Neural cell (in vitro differentiated cells): ENCODE data around the gene FSTL3. TPM values are rescaled to one million over a fixed set of nuclear protein-coding genes. Genes with fewer than 3 reads are reported as not detected.
"Not testable (repeated sequence)": the region's sequence is repeated elsewhere in the genome, so short reads cannot be mapped to it uniquely, and the experiment has no call there.

Experiments used
- H2AFZ ChIP-seq: fragments of 200-600, 300-800 bp; sonication (generic), shearing (Covaris generic); 2 replicates; pipeline ENCODE4 v1.6.0; 2014; ENCODE audit warnings: low read depth, mild to moderate bottlenecking, antibody characterized with exemption, low read length, moderate library complexity
- H3F3A ChIP-seq: fragments of 200-600 bp; shearing (Covaris generic); 2 replicates; pipeline ENCODE4 v1.6.1; 2016; ENCODE audit warnings: mild to moderate bottlenecking, moderate library complexity, mixed read lengths, antibody characterized with exemption, low read length; ENCODE audit not compliant: insufficient read depth, poor library complexity, severe bottlenecking
- H3K27ac ChIP-seq: fragments of 200-600, 300-800 bp; sonication (generic), shearing (Covaris generic); 2 replicates; pipeline ENCODE4 v1.5.1; 2014; ENCODE audit warnings: mild to moderate bottlenecking, low read length, moderate library complexity
- H3K27me3 ChIP-seq: fragments of 300-800, 200-600 bp; sonication (generic), shearing (Covaris generic); 2 replicates; pipeline ENCODE4 v1.6.0; 2014; ENCODE audit warnings: mild to moderate bottlenecking, low read depth, low read length, moderate library complexity; ENCODE audit not compliant: insufficient read depth
- H3K36me3 ChIP-seq: fragments of 300-800, 200-600 bp; sonication (generic), shearing (Covaris generic); 2 replicates; pipeline ENCODE4 v1.5.1; 2014; ENCODE audit warnings: mild to moderate bottlenecking, antibody characterized with exemption, low read length, moderate library complexity; ENCODE audit not compliant: insufficient read depth
- H3K4me2 ChIP-seq: fragments of 300-800, 200-600 bp; sonication (generic), shearing (Covaris generic); 2 replicates; pipeline ENCODE4 v1.6.0; 2014; ENCODE audit warnings: mild to moderate bottlenecking, low read length
- H3K4me3 ChIP-seq: fragments of 300-800, 200-600 bp; sonication (generic), shearing (Covaris generic); 2 replicates; pipeline ENCODE4 v1.5.1; 2014; ENCODE audit warnings: mild to moderate bottlenecking, low read length, moderate library complexity
- H3K79me2 ChIP-seq: fragments of 200-600 bp; shearing (Covaris generic); replicated peaks from 2 replicates; pipeline ENCODE4 v1.6.0; 2014; ENCODE audit warnings: mild to moderate bottlenecking, low read length, moderate library complexity; ENCODE audit not compliant: insufficient read depth
- H3K9ac ChIP-seq: fragments of 300-800, 200-600 bp; sonication (generic), shearing (Covaris generic); 2 replicates; pipeline ENCODE4 v1.6.1; 2016; ENCODE audit warnings: mild to moderate bottlenecking, low read length, mixed read lengths
- H3K9me2 ChIP-seq: fragments of 200-600 bp; shearing (Covaris generic); 2 replicates; pipeline ENCODE4 v1.6.1; 2016; ENCODE audit warnings: mild to moderate bottlenecking, low read length, mixed read lengths; ENCODE audit not compliant: insufficient read depth
- H3K9me3 ChIP-seq: fragments of 200-600, 300-800 bp; sonication (generic), shearing (Covaris generic); 2 replicates; pipeline ENCODE4 v1.6.1; 2016; ENCODE audit warnings: mild to moderate bottlenecking, mixed run types, low read length, moderate library complexity, mixed read lengths
- H4K20me1 ChIP-seq: fragments of 200-600 bp; shearing (Covaris generic); 2 replicates; pipeline ENCODE4 v1.6.1; 2016; ENCODE audit warnings: mild to moderate bottlenecking, mixed run types; ENCODE audit not compliant: insufficient read depth
- EP300 ChIP-seq: fragments of 450-650 bp; conservative IDR thresholded peaks from 2 replicates; pipeline ENCODE4 v1.6.1; 2014; ENCODE audit warnings: antibody characterized with exemption, mild to moderate bottlenecking, moderate library complexity; ENCODE audit not compliant: poor library complexity, severe bottlenecking
- EZH2 ChIP-seq: fragments of 200-600, 300-800 bp; shearing (Covaris generic), sonication (generic); IDR thresholded peaks from 2 replicates; pipeline ENCODE4 v1.6.1; 2014; ENCODE audit warnings: antibody characterized with exemption, low read length, borderline replicate concordance, mild to moderate bottlenecking; ENCODE audit not compliant: insufficient read depth, poor library complexity, severe bottlenecking
- MXI1 ChIP-seq: fragments of 450-650 bp; conservative IDR thresholded peaks from 2 replicates; pipeline ENCODE4 v1.6.1; 2014; ENCODE audit warnings: antibody characterized with exemption, mild to moderate bottlenecking; ENCODE audit not compliant: poor library complexity, severe bottlenecking
- POLR2AphosphoS5 ChIP-seq: IDR thresholded peaks from 2 replicates; pipeline ENCODE4 v1.6.1; 2012
- RAD21 ChIP-seq: fragments of 450-650 bp; conservative IDR thresholded peaks from 2 replicates; pipeline ENCODE4 v1.6.1; 2014; ENCODE audit warnings: antibody characterized with exemption, mild to moderate bottlenecking, moderate library complexity
- SMC3 ChIP-seq: fragments of 450-650 bp; conservative IDR thresholded peaks from 2 replicates; pipeline ENCODE4 v1.6.1; 2014; ENCODE audit warnings: antibody characterized with exemption, mild to moderate bottlenecking, moderate library complexity; ENCODE audit not compliant: poor library complexity
- TAF1 ChIP-seq: IDR thresholded peaks from 2 replicates; pipeline ENCODE4 v1.6.1; 2012; ENCODE audit warnings: low read depth
- polyA plus RNA-seq: library from polyadenylated mRNA; depleted of rRNA; stranded (reverse); fragments of >200 nt; gene quantifications from 2 replicates; pipeline ENCODE4 v1.2.3, GENCODE V29; 2014
- TF ChIP-seq, protein P1 (sequence below): IDR thresholded peaks from 2 replicates; pipeline ENCODE4 v1.6.1; 2012; ENCODE audit warnings: borderline replicate concordance
- TF ChIP-seq, protein P2 (sequence below): fragments of 450-650 bp; IDR thresholded peaks from 2 replicates; pipeline ENCODE4 v1.5.1; 2014; ENCODE audit warnings: antibody characterized with exemption, mild to moderate bottlenecking, moderate library complexity; ENCODE audit not compliant: poor library complexity, severe bottlenecking

Gene FSTL3
- polyA plus RNA-seq, 1 donor from 2014 or later: 3.1 TPM

DNA sequence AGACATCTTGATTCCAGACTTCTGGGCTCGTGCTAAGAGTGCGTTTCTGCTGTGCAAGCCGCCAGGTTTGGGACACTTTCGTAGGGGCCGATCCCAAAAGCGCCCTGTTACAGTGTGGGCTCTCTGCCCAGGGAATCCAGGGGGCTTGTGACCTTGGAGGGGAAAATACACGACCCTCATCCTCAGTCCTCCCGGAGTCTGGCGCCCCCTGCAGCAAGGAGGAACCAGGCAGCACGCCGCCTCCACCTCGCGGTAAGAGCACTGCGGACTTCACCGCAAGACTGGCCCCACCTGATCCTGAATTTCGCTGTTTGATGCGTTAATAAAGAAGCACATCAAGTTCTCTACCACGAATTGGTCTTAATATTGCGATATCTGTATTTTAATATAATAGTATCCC lies 48.0 kb upstream of the FSTL3 start:
- no peak overlapping the region for H3K4me2 ChIP-seq
- H3K36me3 ChIP-seq: no peaks in the 10 kb centered on the region
- no peaks in the 10 kb centered on the region for H3K79me2 ChIP-seq
- H3F3A ChIP-seq: no peaks in the 10 kb centered on the region
- no peaks in the 10 kb centered on the region for H3K27me3 ChIP-seq
- H4K20me1 ChIP-seq: no peaks in the 10 kb centered on the region
- TF ChIP-seq POLR2AphosphoS5 (no peak), MXI1 (no peak), EZH2 (no peak), TAF1 (no peak), RAD21 (no peak), SMC3 (no peak), EP300 (no peak)
- TF ChIP-seq, protein P1, sequence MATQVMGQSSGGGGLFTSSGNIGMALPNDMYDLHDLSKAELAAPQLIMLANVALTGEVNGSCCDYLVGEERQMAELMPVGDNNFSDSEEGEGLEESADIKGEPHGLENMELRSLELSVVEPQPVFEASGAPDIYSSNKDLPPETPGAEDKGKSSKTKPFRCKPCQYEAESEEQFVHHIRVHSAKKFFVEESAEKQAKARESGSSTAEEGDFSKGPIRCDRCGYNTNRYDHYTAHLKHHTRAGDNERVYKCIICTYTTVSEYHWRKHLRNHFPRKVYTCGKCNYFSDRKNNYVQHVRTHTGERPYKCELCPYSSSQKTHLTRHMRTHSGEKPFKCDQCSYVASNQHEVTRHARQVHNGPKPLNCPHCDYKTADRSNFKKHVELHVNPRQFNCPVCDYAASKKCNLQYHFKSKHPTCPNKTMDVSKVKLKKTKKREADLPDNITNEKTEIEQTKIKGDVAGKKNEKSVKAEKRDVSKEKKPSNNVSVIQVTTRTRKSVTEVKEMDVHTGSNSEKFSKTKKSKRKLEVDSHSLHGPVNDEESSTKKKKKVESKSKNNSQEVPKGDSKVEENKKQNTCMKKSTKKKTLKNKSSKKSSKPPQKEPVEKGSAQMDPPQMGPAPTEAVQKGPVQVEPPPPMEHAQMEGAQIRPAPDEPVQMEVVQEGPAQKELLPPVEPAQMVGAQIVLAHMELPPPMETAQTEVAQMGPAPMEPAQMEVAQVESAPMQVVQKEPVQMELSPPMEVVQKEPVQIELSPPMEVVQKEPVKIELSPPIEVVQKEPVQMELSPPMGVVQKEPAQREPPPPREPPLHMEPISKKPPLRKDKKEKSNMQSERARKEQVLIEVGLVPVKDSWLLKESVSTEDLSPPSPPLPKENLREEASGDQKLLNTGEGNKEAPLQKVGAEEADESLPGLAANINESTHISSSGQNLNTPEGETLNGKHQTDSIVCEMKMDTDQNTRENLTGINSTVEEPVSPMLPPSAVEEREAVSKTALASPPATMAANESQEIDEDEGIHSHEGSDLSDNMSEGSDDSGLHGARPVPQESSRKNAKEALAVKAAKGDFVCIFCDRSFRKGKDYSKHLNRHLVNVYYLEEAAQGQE: no peak
- TF ChIP-seq, protein P2, sequence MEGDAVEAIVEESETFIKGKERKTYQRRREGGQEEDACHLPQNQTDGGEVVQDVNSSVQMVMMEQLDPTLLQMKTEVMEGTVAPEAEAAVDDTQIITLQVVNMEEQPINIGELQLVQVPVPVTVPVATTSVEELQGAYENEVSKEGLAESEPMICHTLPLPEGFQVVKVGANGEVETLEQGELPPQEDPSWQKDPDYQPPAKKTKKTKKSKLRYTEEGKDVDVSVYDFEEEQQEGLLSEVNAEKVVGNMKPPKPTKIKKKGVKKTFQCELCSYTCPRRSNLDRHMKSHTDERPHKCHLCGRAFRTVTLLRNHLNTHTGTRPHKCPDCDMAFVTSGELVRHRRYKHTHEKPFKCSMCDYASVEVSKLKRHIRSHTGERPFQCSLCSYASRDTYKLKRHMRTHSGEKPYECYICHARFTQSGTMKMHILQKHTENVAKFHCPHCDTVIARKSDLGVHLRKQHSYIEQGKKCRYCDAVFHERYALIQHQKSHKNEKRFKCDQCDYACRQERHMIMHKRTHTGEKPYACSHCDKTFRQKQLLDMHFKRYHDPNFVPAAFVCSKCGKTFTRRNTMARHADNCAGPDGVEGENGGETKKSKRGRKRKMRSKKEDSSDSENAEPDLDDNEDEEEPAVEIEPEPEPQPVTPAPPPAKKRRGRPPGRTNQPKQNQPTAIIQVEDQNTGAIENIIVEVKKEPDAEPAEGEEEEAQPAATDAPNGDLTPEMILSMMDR: no peak
- no peak overlapping the region for H2AFZ ChIP-seq
- no peaks in the 10 kb centered on the region for H3K9me2 ChIP-seq
- H3K27ac ChIP-seq: no peak overlapping the region
- H3K9me3 ChIP-seq: no peaks in the 10 kb centered on the region
- H3K4me3 ChIP-seq: no peak overlapping the region
- H3K9ac ChIP-seq: no peak overlapping the region

DNA sequence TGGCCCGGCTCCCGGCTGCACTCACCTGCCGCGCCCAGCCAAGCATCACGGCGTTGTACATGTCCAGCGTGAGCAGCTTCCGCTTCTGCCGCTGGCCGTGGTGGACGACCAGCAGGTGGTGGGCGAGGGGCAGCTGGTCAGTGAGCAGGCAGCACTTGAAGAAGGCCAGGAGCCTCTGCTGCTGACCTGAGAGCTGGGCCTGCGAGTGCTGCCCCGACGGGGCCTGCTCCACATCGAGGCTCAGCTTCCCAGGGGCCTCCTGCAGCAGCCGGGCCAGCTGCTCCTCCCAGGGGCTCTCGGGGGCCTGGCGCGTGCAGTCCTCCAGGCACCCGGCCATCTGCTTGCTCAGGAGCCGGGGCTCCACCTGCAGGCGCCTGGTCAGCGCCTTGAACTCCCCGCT lies 46.7 kb upstream of the FSTL3 start:
- H3K9me2 ChIP-seq, H4K20me1 ChIP-seq, H3K4me3 ChIP-seq, H3K36me3 ChIP-seq, H3K9ac ChIP-seq, H3K27me3 ChIP-seq, H3K79me2 ChIP-seq, H2AFZ ChIP-seq, H3K9me3 ChIP-seq, H3F3A ChIP-seq, H3K27ac ChIP-seq, H3K4me2 ChIP-seq: not testable (repeated sequence)
